HG03045 (cell line): ENCODE measurements around the gene SGMS1.
A peak's percentile ranks its signal among the peaks of the same experiment; 100 is the strongest.
"Not testable (repeated sequence)": the region's sequence is repeated elsewhere in the genome, so short reads cannot be mapped to it uniquely, and the experiment has no call there.

Source experiments
- ATAC-seq: cut with Tn5 transposase; IDR thresholded peaks from one replicate; pipeline ENCODE4 v1.9.1; 2021; ENCODE audit warnings: mild to moderate bottlenecking, moderate library complexity; ENCODE audit not compliant: unreplicated experiment

SGMS1 gene

DNA sequence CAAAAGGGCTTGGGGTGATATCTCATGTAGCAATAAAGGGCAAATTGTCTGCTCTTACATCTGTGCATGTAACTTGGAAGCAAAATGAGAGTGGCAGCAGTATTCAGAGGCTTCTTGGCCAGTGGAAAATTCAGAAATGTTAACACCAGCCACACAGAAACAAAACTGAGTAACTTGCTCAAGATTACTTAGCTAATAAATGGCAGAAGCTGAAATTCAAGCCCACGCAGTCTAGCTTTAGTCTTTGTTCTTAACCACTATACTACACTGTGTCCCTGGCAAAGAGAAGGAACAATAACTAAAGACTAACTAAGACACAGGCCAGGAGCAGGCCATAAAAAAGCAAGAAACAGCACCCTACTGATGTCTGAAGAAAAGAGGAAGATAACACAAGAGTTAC lies 186.5 kb downstream of the SGMS1 start:
- ATAC-seq: no peak

DNA sequence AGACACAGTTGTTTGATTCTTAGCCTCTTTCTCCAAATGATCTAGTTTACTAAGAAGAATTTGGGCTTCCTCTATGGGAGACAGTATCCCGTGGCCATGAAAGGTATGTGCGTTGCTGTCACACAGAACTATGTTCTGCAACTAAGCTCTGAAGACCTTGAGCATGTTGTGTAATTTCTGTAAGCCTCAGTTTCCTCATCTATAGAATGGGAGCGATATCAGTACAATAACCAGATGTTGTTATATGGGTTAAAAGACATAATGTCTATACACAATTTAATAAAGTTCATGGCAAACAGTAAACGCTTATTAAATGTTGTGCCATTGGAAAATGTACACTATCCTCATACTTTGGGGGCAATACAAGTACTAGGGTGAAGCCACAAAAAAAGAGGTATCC lies 187.0 kb downstream of the SGMS1 start:
- no peak for ATAC-seq

DNA sequence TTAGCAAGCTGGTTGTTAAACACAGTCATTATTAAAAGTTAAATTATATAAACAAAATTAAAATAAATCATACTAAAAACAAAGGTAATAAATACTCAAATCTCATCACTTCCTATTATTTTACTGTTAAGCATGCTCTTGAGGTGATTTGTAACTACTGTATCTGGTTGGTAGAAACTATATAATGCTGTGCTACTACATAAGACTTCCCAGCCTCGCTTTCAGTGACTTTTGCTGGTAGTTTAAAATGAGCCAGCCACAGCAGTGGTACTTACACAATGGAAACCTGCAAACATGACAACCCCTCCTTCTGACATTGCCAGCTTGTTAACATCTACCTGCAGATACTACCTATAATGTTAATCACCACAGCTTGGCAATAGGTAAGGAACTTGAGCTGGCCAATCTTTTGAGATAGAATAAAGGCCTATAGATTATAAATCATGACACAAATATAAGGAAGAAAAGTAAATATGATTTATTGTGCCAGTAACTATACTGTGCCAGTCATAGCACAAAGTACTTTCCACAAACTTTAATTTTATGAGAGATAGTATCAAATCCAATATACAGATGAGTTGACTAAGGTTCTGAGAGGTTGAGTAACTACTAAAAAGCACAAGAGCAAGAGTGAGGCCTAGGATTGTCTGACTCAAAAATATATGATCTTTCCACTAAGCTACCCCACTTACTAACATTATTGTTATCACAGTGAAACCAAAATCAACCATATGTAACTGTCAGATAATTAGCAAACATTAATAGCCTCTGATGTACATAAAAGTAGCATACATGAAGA lies 191.3 kb downstream of the SGMS1 start:
- no peak for ATAC-seq

DNA sequence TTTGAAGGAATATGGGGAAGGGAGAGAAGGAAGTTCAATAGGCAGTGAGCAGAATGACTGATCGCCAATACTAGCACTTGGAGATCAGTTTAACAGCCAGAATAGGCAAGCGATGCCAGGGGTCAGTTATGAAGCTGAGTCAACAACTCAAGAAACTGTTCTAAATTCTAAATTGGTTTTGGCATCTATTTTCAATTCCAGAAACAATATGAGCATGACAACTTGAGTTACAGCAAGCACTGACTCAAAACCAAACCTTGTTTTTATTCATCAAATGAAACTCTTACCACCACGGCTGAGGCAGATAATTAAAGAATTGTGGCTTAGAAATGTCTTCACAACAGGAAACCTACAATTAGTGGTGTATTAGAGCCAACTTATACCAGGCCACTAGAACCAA lies 192.0 kb downstream of the SGMS1 start:
- peak; percentile 72 for ATAC-seq

DNA sequence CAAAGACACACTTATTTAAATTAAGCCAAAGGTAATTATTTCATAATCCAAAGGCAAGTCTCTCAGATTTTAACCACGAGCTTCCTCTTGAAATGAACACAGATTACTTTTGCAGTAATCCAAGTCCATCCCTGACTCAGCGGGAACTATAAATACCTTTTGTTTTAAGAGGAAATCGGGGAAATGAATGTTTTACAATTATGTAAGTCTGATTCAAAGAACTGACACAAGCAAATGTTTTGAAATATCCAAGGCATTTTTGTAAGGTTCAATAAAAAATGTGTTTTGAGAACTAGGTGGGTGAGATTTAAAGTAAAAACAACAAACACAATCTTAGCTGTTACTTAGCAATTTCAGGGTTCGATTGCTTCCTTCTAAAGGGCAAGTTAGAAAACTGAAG lies 192.6 kb downstream of the SGMS1 start:
- ATAC-seq: no peak

DNA sequence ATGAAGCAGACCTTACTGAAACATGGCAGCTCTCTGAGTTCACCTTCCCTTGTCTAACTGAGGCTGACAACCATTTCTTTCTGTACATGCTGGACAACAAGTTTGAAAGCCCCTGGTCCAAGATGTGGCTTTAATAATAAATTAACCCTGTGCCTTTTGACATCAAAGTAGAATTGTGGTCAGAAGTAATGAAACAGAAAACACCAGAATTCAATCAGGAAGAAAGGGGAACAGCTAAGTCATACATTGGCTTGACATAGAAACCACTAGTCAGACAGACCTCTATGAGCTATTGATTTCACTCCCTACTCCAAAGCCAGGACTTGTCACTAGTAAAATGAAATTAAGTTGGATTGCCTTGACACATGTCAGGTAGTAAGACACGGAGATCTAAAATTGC lies 197.3 kb downstream of the SGMS1 start:
- ATAC-seq: peak; percentile 63

DNA sequence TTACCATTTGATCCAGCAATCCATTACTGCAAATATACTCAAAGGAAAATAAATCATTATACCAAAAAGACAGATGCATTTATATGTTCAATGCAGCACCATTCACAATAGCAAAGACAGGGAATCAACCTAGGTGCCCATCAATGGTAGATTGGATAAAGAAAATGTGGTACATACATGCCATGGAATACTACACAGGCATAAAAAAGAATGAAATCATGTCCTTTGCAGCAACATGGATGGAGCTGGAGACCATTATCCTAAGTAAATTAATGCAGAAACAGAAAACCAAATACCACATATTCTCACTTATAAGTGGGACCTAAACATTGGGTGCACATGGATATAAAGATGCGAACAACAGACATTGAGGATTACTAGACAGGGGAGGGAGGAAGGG lies 198.5 kb downstream of the SGMS1 start:
- ATAC-seq: not testable (repeated sequence)

DNA sequence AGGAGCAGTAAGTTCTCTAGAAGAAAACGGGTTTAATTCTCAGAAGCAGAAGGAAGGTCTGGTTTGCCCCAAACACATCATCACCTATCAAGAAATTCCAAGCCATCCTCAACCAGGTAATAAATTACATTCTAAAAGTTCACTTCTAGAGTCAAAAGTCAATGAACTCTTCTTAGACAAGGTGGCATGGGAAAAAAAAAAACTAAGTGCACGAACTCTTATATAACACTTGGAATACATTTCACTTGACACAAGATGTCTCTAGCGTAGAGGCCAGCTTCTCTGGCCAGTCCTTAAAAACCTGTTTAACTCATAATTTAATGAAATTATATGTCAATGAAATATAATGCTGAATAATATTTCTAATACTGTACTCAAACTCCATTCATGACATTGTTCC lies 200.3 kb downstream of the SGMS1 start:
- ATAC-seq: no peak

DNA sequence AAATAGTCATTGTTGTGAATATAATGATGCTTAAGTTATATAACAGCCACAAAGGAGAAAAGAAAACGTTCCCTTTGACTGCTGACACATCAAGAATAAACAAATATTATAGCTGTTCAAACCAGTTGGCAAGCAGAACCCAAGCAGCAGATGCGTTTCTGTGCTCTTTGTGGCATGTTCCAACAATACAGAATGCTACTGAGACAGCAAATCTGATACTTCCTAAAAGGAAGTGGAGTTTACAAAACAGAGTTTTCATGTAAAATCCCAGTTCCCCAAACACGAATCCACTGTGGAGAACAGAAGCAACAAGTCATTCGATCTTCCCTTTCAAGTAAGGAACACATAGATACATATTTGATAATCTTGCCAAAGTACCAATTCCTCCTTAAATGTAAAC lies 201.5 kb downstream of the SGMS1 start:
- ATAC-seq: no peak

DNA sequence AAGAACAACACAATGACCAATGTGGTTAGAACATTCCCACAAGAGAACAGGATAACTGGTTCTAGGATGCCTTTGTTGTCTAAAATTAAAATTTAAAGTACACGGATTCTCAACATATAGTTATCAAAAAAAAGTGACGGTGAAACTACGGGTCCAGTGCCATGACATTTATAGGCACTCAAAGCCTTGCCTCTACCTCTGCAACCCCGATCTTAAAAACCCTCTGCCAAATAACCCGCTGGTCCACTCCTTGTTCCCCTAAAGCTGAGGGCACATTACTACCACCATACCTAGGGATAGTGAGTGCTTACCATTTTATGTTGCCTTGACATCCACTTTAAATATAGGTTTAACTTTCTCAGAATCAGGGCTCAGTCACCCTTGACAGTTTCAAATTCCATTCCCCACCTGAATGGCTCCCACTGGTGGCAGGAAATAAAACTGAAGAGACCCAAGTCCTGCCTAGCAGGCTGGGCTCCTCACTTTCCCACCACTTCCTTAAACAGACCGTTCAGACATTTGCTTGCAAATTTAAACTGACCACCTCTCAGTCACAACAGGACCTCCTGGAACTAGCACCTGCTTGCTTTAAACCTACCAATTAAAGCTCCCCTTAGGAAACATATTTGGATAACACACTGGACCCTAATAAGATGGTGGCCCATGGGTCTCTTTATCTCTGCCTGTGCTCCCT lies 202.6 kb downstream of the SGMS1 start:
- ATAC-seq: peak; percentile 30

DNA sequence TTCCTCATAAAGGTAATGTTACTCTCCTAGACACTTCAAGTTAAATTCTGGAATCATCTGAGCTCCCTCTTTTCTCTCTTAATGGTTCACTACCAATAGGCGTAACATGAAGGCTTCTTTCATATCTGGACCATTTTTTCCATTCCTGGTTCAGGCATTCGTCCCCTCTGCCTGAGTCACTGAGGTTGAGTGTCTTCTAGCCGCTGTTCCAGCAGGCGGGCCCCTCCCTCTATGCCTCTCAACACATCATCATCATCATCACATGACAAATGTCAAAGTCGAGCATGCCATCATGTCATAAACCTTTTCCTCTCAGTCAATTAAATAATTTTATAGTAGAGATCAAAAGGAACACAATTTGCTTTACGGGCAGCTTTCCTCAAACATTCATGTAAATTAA lies 203.6 kb downstream of the SGMS1 start:
- no peak for ATAC-seq

DNA sequence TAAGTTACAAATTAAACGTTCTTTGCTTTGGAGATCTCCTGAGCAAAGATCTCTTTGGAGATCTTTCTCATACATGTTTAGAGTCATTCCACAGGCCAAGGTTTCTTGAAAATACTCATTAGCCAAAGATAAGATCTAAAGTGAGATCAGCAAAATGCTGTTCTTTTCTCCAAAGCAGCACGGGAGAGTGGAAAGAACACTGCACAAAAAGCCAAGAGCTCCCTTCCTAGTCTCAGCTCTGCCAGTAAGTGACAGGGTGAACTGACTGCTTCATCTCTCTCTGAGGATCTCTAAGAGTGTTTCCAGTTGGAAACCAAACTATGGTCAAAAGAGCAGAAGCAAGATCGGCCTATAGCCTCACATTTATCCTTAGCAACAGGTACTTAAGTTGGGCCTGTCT lies 204.0 kb downstream of the SGMS1 start:
- ATAC-seq: no peak

DNA sequence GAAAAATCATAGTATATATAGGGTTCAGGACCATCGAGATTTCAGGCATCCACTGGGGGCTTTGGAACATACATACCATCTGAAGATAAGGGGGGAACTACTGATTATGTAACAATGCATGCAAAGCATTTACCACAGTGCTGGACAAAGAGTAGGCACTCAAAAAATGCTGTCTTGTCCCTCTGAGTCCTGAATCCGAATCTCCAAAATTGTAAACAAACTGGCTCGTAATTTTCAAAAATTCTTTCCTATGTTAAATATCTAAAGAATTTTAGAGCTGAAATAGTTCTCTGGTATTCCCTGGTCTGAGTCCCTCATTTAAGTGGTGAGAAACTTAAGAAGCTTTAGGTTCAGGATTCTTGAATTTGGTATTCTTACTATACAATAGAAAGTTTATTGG lies 204.7 kb downstream of the SGMS1 start:
- ATAC-seq: no peak

DNA sequence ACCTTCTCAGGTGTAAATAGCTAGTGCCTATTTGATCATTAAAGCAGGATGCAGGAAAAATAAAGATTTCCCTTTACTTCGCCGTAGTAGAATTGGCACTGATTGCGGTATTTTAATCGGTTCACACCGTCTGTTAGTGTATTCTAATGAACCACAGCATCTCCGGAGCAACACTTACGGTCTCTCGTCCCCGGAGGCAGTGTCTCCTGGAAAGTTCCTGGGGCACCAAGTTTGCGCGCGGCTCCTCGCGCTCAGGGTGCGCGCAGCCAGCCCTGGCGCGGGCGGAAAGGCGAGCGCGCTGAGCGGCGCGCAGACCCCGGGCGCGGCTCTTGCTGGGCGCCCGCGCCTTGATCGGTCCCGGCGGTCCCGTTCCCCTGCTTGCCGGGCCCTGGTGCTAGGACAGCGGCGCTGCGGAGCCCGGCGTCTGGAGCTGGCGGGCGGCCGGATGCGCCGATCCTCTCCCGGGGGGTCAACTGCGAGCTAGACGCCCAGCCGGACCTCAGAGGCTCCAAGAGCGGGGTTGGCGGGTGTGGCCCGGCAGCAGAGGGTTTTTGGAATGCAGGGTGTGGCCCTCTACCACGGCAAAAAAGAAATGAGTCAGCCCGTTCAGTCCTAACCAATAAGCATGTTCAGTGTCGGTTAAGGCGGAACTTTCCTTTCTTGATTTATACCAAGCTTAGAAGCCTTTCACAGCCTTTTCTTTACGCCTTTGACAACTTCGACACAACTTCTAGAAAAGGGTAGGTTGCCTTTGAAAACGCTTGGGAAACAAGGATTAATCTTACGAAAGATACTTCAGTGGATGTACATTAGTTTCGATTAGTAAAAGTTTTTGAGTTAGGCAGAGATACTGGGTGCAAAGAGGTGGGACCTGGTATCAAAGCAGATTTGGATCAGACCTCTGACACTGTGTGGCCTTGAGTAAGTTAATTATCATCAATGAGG lies 205.6 kb downstream of the SGMS1 start:
- peak; percentile 88 for ATAC-seq

DNA sequence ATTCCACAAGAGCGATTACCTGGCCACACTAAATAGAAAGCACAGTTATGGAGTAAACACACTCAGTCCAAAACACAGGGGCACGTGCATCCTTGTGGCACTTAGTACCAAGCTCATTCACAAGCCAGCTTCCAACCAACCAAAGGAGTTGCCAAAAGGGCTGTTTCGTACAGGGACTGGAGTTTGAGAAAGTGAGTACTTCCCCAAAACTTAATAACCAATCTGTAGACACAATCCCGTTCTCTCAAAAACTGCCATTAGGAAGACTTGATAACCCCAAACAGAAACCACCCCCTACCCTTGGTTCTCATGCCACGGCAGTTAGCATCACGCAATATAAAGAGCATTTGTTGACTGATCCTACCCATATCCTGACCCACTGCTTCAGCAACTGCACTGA lies 206.3 kb downstream of the SGMS1 start:
- peak; percentile 6 for ATAC-seq

DNA sequence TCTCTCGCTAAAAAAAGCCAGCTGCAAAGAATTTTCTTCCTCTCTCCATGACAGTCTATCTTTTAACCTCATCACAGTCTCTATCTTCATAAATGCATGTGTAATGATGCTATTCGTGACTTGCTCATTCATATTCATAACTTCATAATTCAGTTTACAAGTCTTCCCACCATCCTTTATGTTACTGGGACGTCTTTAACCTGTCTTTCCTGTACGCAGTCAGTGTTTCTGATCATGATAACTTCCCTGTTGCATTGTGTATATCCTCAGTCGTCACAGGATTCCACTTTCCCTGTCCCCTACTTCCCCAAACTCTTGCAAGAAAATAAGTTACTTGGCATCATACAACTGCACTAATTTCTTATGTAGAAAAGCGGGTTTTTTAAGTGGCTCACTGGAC lies 206.9 kb downstream of the SGMS1 start:
- no peak for ATAC-seq

DNA sequence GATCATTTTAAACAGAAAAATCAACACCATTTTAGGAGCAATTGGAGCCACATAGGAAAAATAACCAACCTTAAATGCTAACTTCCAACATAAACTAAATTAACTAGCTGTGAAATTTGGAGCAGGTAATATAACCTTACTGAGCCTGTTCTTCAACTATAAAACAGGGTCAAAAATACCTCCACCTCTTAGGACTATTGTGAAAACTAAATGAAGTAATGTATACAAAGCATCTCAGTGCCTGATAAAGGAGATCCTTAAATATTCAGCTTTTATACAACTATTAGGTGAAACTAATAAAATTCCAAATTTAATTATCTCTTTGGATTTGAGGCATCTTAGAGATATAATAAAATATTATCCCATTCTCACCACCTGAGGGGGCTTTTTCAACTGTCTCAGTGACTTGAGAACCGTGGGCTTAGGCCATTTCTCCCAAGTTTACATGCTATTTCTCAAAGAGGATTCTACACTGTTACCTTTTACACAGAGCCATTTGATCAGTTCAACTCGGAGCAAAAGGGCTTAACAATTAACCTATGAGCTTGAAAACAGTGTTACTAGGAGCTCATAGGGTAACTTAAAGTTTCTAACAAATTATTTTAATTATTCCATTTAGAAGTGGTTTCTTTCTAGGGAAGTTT lies 207.5 kb downstream of the SGMS1 start:
- ATAC-seq: no peak

DNA sequence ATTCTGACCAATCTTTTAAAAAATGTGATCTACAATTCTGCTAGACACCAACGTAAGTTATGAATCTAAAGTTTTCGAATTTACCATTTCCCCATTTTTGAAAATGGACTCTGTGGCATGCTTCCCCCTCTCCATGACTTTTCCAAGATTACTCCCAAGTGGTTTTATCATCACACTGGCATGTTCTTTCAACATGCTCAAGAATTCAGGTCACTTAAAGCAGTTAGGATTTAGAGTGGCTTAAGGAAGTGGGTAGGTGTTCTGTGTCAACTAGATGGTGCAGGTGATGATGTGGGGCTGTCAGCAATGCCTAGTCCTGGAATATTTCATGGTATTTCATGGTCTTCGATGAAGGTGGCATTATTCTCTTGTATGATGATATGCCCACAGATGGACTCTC lies 208.5 kb downstream of the SGMS1 start:
- no peak for ATAC-seq

DNA sequence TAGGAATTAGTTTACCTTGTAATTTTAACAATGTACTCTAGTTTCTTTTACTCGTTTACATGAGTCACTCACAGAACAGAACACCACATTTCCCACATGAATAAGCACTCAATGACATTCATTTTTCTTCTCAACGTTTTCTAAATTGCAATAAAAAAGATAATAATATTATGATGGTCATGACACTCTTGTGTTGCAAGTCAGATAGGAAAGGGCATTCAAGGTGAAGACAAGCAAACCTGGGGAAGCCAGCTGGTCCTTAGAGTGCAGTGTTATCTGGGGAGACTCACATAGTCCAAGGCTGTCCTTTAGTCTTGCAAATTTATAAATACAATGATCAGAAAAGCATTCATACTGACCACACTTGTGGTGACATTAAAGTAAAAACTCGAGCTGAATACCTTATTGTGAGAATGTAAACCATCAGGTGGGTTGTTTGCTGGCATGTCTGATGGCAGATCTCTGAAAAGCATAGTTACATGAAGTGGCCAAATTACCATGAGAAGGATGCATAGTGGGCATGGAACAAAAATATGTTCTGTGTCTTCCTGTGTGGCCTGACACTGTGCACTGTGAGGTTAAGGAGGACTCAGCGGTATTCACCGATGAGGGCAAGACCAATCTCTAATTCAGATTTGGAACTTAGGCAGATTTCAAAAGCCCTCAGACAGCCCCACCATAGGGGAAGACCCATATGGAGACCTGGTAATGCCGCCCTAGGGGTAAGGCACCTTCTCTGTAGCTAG lies 213.5 kb downstream of the SGMS1 start:
- no peak for ATAC-seq

DNA sequence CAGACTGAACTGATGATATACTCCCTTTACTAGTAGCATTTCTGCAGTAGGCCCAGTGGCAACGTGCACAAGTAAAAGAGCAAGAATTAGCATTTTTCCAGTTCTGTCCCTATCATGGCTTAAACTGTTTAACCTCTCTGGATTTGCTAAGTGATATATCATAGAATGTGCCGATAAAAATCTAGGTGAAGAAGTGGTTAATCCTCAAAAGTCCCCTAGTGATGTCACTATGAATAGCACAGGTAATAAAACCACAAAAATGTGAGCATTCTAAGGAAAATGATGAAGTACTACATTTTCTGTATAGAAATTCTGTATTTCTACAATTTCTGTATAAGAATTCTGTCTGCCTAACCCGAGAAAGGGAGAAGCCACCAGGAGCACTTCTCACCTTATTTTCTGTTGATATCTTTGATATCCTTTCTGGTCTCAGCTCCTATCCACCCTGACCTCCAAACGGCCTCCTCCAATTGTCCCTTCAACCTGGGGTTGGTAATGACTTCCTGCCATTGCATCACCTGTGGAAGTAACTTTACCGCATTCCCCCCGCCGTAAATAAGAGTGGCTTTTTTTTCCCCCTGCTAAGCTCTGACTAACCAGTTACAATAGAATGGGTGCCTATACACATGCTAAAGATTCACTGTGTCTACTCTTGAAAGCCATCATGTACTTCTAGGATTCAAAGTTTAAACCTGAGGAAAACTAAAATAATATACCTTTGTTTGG lies 216.5 kb downstream of the SGMS1 start:
- ATAC-seq: no peak
